GM13976 (cell line): ENCODE measurements around the gene WDR7.

Experiments used
- DNase-seq: peaks from one replicate; pipeline ENCODE4 v3.0.0; 2012; ENCODE audit warnings: low spot score
- in situ Hi-C: fragments of 300-500 bp; cut with MboI; formaldehyde crosslinking; loops from one replicate; pipeline ENCODE4 v1.12.0; 2022; ENCODE audit warnings: low sequenced_read_pairs, mixed read lengths, inconsistent platforms; ENCODE audit not compliant: unreplicated experiment
- TF ChIP-seq, protein P1 (sequence below): IDR thresholded peaks from 2 replicates; pipeline ENCODE4 v1.5.1; 2012; ENCODE audit warnings: borderline replicate concordance, mild to moderate bottlenecking; ENCODE audit not compliant: insufficient read depth; ENCODE audit errors: extremely low read depth, missing control alignments, control extremely low read depth

The WDR7 gene

DNA sequence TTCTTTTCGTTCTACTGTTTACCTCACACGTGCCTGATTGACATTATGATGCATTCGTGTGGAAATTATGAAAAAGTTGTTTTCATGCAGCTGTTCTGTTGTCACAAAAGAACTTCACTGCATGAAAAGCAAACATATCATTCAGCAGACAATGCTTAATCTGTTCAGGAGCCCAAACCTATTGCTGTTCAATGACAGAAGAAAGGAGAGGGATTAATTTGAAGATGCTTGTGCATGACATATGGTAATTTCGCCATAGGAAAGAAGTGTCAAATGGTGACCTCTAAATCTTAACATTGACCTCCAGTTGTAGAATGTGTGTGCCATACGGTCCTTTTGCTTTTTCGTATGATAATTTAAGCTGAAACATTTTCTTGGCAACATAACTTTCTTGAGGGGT lies 124.5 kb downstream of the WDR7 start:
- in situ Hi-C loops: no loop called here
- TF ChIP-seq, protein P1, sequence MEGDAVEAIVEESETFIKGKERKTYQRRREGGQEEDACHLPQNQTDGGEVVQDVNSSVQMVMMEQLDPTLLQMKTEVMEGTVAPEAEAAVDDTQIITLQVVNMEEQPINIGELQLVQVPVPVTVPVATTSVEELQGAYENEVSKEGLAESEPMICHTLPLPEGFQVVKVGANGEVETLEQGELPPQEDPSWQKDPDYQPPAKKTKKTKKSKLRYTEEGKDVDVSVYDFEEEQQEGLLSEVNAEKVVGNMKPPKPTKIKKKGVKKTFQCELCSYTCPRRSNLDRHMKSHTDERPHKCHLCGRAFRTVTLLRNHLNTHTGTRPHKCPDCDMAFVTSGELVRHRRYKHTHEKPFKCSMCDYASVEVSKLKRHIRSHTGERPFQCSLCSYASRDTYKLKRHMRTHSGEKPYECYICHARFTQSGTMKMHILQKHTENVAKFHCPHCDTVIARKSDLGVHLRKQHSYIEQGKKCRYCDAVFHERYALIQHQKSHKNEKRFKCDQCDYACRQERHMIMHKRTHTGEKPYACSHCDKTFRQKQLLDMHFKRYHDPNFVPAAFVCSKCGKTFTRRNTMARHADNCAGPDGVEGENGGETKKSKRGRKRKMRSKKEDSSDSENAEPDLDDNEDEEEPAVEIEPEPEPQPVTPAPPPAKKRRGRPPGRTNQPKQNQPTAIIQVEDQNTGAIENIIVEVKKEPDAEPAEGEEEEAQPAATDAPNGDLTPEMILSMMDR: no peak
- no peak for DNase-seq

DNA sequence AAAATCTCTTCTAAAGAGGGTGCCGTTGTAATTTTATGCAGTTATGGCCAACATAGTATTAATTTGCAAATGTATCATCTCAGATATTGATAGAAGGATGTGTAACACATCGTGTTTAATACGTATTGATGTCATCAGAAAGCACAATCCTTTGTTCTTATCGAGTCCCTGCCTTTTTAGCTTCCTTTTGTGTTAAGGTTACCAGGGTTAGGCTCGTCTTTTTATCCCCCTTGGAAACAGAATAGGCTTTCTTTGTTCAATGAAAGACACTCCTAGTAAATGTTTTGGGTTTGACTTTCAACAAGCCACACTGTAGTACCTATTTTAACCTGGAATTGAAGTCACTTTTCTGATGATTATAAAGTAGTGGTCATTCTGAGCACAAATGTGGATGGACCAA lies 136.2 kb downstream of the WDR7 start:
- TF ChIP-seq, protein P1: no peak
- in situ Hi-C loops: no loop called here
- no peak for DNase-seq

DNA sequence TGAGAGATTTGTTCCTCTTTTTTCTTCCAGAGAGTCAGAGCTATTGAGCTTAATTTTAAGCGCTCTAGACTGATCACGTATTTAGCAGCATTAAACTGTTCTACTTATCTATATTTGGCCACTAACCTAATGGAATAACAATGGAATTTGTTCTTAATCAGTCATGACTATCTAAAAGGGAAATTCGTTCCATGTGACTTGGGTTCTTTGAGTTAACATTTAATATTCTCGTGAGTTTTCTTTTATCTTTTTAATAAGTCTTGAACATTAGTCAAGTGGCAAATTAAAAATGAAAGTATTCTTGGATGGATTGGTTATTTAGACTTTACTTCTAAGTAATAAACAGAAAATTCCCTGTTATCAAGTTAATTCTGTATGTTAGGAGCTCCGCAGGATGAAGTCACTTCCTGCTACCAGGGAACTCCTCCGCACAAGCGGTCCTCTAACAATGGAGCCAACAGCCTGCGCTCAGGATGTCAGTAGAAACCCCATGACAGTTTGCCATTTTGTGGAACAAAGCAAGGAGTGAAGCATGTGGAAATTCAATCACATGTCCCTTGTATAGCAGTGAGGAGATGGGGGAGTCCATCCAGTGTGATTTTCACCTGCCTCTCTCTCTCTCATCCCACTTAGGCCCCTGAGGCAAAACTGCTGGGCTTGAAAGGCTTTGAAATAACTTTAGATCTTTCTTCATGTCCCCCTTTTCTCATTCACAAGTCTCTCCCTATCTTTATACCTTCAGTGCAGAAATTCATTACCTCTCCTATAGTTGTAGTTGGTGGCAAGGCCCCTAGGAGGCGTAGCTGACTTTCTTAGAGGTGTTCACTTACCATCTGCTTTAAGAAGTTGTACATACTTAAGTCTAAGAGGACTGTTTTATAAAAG lies 138.1 kb downstream of the WDR7 start:
- TF ChIP-seq, protein P1: peak; percentile 46
- in situ Hi-C loops: no loop called here
- peak; percentile 29 for DNase-seq

DNA sequence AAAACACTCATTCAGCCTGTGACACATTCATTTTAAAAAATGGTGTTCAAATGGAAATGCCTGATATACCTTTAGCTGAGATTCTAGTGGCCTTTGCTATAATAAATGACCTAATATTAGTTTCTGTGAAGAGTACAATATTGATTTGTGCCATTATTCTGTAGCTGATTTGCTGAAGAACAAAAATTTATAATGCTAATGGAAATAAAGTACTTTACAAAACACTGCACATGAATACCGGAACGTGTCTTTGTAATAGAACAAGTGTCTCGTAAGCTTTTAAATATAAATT lies 138.7 kb downstream of the WDR7 start:
- no peak for DNase-seq
- in situ Hi-C loops: no loop called here
- TF ChIP-seq, protein P1: no peak

DNA sequence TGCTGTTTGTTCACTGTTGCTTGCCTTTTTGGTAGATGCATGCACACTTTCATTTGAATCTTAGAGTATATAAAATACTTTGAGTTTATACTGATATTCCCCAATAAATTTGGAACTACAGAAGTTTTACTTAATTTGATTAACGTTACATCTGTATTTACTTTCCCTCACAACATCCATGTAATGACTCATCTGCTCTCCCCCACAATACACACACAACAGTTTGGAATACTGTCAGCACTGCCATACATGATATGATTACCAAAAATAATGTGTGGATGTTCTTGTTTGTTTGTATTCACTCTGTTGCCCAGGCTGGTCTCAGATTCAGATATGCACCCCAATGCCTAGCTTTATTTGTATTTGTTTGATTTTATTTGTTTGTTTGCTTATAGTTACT lies 144.2 kb downstream of the WDR7 start:
- TF ChIP-seq, protein P1: no peak
- in situ Hi-C loops: no loop called here
- DNase-seq: no peak

DNA sequence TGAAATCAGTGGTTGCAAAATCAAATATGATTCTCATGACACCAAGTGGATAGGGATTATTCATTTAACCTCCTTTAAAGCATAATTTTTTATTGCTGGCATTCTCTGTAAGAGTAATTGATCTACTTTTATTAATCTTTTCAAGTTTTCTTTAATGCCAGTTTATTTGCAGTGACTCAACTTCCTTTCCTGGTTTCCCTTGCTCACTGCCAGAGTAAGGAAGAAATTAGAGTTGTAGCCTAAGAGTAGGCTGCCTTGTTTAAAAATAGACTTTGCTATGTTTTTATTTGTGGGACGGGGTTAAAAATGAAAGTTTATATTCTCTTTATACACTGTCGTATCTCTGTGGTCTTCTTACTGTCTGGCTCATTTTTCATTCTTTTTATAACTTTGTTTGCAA lies 148.6 kb downstream of the WDR7 start:
- TF ChIP-seq, protein P1: no peak
- no peak for DNase-seq
- in situ Hi-C loops: no loop called here

DNA sequence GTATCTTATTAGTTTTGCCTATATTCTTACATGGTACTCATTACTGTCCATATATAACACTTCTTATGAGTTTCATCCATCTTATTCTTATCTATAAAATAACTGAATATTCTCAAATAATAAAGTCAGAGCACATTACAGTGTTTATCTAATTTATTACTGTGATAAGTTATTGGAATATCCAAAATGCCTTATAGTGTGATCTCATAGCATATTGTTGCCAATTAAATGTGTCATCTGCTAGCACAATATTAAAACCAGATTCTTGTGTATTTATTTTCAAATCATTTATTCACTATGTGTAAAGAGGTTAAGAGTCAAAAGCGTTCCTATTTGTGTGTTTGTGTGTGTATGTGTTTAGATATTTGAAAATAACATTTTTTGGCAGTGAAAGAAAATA lies 151.9 kb downstream of the WDR7 start:
- TF ChIP-seq, protein P1: no peak
- in situ Hi-C loops: no loop called here
- no peak for DNase-seq
